OCI-LY3 (cell line): ENCODE data around the gene HYAL2.

Experiments used
- H2AFZ ChIP-seq: fragments of 200-600, 300-600 bp; shearing (Covaris generic); 2 replicates; pipeline ENCODE4 v1.6.0; 2014; ENCODE audit warnings: antibody characterized with exemption, low read depth, low read length
- H3K27ac ChIP-seq: fragments of 200-600, 300-600 bp; sonication (generic); 2 replicates; pipeline ENCODE4 v1.5.1; 2014; ENCODE audit warnings: mild to moderate bottlenecking, low read length, moderate library complexity, mixed read lengths
- H3K27me3 ChIP-seq: fragments of 200-600, 300-600 bp; sonication (generic); 2 replicates; pipeline ENCODE4 v1.6.1; 2014; ENCODE audit warnings: low read depth, low read length, mixed read lengths
- H3K36me3 ChIP-seq: fragments of 200-600, 300-600 bp; sonication (generic); replicated peaks from 2 replicates; pipeline ENCODE3; 2014; ENCODE audit warnings: low read depth, low read length, mixed read lengths
- H3K4me1 ChIP-seq: fragments of 300-600, 200-600 bp; sonication (generic); 2 replicates; pipeline ENCODE4 v1.6.1; 2014; ENCODE audit warnings: low read length, mixed read lengths
- H3K4me2 ChIP-seq: fragments of 200-600, 300-600 bp; sonication (generic); 2 replicates; pipeline ENCODE4 v1.6.1; 2014; ENCODE audit warnings: low read length, mixed read lengths
- H3K4me3 ChIP-seq: fragments of 300-600, 200-600 bp; sonication (generic); 2 replicates; pipeline ENCODE4 v1.5.1; 2014; ENCODE audit warnings: antibody characterized with exemption, mild to moderate bottlenecking, low read length, moderate library complexity
- H3K79me2 ChIP-seq: fragments of 300-600, 200-600 bp; shearing (Covaris generic); 2 replicates; pipeline ENCODE4 v1.6.1; 2014; ENCODE audit warnings: mild to moderate bottlenecking, low read length, mixed read lengths
- H3K9ac ChIP-seq: fragments of 300-600, 200-600 bp; shearing (Covaris generic); 2 replicates; pipeline ENCODE4 v1.6.0; 2014; ENCODE audit warnings: mild to moderate bottlenecking, low read length, moderate library complexity
- H3K9me3 ChIP-seq: fragments of 200-600, 300-600 bp; shearing (Covaris generic); 2 replicates; pipeline ENCODE4 v1.6.1; 2014; ENCODE audit warnings: low read length, mixed read lengths; ENCODE audit not compliant: insufficient read depth
- H4K20me1 ChIP-seq: fragments of 200-600, 300-600 bp; sonication (generic); 2 replicates; pipeline ENCODE4 v1.6.1; 2016; ENCODE audit warnings: low read length, mixed read lengths; ENCODE audit not compliant: insufficient read depth
- CTCF ChIP-seq: fragments of 200-600, 300-600 bp; sonication (generic); IDR thresholded peaks from 2 replicates; pipeline ENCODE4 v1.5.1; 2014; ENCODE audit warnings: antibody characterized with exemption, low read length, low read depth
- EZH2phosphoT487 ChIP-seq: fragments of 200-600 bp; shearing (Covaris generic); IDR thresholded peaks from 2 replicates; pipeline ENCODE4 v1.6.1; 2018; ENCODE audit warnings: antibody characterized with exemption, mixed run types, low read depth

Gene HYAL2

GRCh38 chr3:50276762-50277101 is 45.8 kb downstream of the HYAL2 start:
- Histone ChIP-seq H3K27me3 (peaks cover 4% of the 10 kb centered on the region; the same call in 1 of the 2 replicates), H3K27ac (no peak overlapping the region), H3K4me2 (no peak overlapping the region), H3K9me3 (no peaks in the 10 kb centered on the region), H3K79me2 (no peaks in the 10 kb centered on the region), H3K4me1 (peaks cover 9% of the 10 kb centered on the region; the same call in 1 of the 2 replicates), H3K9ac (no peak overlapping the region), H3K4me3 (no peak overlapping the region), H3K36me3 (no peaks in the 10 kb centered on the region), H4K20me1 (no peaks in the 10 kb centered on the region), H2AFZ (no peak overlapping the region)
- TF ChIP-seq CTCF (no peak), EZH2phosphoT487 (no peak)

GRCh38 chr3:50275996-50276761 is 46.4 kb downstream of the HYAL2 start:
- peaks cover 4% of the 10 kb centered on the region; the same call in 1 of the 2 replicates for H3K27me3 ChIP-seq
- H3K27ac ChIP-seq: no peak overlapping the region
- no peaks in the 10 kb centered on the region for H3K36me3 ChIP-seq
- H3K79me2 ChIP-seq: no peaks in the 10 kb centered on the region
- H4K20me1 ChIP-seq: no peaks in the 10 kb centered on the region
- no peaks in the 10 kb centered on the region for H3K9me3 ChIP-seq
- TF ChIP-seq CTCF (no peak), EZH2phosphoT487 (no peak)
- H3K4me1 ChIP-seq: peaks cover 9% of the 10 kb centered on the region; the same call in 1 of the 2 replicates
- no peak overlapping the region for H3K4me2 ChIP-seq
- no peak overlapping the region for H3K4me3 ChIP-seq
- no peak overlapping the region for H2AFZ ChIP-seq
- H3K9ac ChIP-seq: no peak overlapping the region

GRCh38 chr3:50275141-50275995 is 47.2 kb downstream of the HYAL2 start:
- no peak overlapping the region for H3K4me3 ChIP-seq
- no peaks in the 10 kb centered on the region for H4K20me1 ChIP-seq
- H3K79me2 ChIP-seq: no peaks in the 10 kb centered on the region
- H3K9ac ChIP-seq: no peak overlapping the region
- no peak overlapping the region for H3K27ac ChIP-seq
- H3K9me3 ChIP-seq: no peaks in the 10 kb centered on the region
- H3K36me3 ChIP-seq: no peaks in the 10 kb centered on the region
- H3K27me3 ChIP-seq: peaks cover 4% of the 10 kb centered on the region; the same call in 1 of the 2 replicates
- no peak overlapping the region for H3K4me2 ChIP-seq
- no peak for TF ChIP-seq CTCF
- no peak for TF ChIP-seq EZH2phosphoT487
- H3K4me1 ChIP-seq: peaks cover 9% of the 10 kb centered on the region; the same call in 1 of the 2 replicates
- no peak overlapping the region for H2AFZ ChIP-seq

- H3K36me3 ChIP-seq: no peaks in the 10 kb centered on the region
- H3K9ac ChIP-seq: no peak overlapping the region
- H3K4me2 ChIP-seq: peak overlapping the region; percentile 53
- H4K20me1 ChIP-seq: no peaks in the 10 kb centered on the region
- no peak for TF ChIP-seq EZH2phosphoT487
- TF ChIP-seq CTCF: peak; percentile 95
- H3K4me1 ChIP-seq: peaks cover 9% of the 10 kb centered on the region; the same call in 1 of the 2 replicates
- no peak overlapping the region for H3K4me3 ChIP-seq
- H3K27ac ChIP-seq: no peak overlapping the region
- no peaks in the 10 kb centered on the region for H3K79me2 ChIP-seq
- H2AFZ ChIP-seq: no peak overlapping the region
- H3K27me3 ChIP-seq: peaks cover 4% of the 10 kb centered on the region; the same call in 1 of the 2 replicates
- no peaks in the 10 kb centered on the region for H3K9me3 ChIP-seq
Observed at GRCh38 chr3:50274371-50275104, 48.0 kb downstream of the HYAL2 start.
